Uterine smooth muscle cell (primary cell): ENCODE data around the gene ACER1. TPM values are rescaled to one million over a fixed set of nuclear protein-coding genes. Genes with fewer than 3 reads are reported as not detected.

Experiments used
- total RNA-seq: library from RNA; depleted of rRNA; stranded (reverse); fragments of >200 nt; gene quantifications from 2 replicates; pipeline ENCODE4 v1.2.3, GENCODE V29; 2014

The ACER1 gene, protein sequence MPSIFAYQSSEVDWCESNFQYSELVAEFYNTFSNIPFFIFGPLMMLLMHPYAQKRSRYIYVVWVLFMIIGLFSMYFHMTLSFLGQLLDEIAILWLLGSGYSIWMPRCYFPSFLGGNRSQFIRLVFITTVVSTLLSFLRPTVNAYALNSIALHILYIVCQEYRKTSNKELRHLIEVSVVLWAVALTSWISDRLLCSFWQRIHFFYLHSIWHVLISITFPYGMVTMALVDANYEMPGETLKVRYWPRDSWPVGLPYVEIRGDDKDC
- total RNA-seq: not detected in 2 replicates

DNA sequence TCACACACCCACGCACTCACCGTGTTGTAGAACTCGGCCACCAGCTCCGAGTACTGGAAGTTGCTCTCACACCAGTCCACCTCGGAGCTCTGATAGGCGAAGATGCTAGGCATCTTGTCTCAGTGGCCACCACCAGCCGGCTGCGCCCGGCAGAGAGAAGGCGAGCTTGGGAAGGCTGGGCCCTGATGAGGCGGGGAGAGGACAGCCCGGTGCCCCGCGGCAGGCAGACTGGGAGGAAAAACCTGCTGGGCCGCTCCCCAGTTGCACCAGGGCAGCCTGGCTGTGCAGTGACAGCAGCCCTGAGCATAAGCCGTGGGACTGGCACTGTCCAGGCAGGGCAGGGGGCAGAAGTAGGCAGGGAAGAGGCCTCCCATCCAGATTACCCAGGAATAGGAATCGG, at the start of gene ACER1:
Gene ACER1 (minus strand): TSS at position 174 of the 400 bp plus-strand sequence. CDS start 61 bp downstream, at position 113.

DNA sequence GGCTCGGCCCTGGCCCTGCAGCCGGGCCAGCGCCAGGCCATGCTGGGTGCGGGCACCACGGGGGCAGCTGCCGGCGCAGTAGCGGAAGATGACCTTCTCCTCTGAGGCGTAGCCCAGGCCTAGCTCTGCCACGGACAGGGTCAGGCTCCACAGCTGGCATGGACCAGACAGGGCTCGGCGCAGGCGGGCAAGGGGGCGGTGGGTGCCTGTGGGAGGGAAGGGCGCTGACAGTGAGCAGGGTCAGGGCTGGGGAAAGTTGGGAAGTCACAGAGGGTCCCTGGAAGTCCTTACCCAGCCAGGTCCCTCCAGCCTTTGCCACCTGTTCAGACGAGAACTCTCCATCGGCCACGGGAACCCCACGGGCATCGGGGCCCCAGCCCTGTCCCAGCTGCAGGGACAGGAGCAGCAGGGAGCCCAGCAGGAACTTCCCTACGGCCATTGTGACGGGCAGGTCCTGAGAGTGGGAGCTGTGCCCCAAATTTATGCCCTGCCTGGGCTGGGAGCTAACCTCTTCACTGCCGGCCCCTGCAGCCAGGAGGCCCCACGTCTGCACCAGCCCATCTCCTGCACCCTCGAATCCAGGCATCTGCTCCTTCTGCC, 42.1 kb upstream of the ACER1 start, which contains the start of gene PSPN:
Gene PSPN (minus strand): TSS at position 523 of the 600 bp plus-strand sequence. CDS start 84 bp downstream, at position 439.

DNA sequence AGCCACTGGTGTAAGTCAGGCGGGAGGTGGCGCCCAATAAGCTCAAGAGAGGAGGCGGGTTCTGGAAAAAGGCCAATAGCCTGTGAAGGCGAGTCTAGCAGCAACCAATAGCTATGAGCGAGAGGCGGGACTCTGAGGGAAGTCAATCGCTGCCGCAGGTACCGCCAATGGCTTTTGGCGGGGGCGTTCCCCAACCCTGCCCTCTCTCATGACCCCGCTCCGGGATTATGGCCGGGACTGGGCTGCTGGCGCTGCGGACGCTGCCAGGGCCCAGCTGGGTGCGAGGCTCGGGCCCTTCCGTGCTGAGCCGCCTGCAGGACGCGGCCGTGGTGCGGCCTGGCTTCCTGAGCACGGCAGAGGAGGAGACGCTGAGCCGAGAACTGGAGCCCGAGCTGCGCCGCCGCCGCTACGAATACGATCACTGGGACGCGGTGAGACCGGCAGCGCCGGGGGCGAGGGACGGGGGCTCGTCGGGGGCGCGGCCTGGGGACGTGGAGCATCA, 39.2 kb upstream of the ACER1 start, which contains the start of gene ALKBH7:
Gene ALKBH7 (plus strand): TSS at position 201 of the 502 bp plus-strand sequence. CDS start 27 bp downstream, at position 228.

DNA sequence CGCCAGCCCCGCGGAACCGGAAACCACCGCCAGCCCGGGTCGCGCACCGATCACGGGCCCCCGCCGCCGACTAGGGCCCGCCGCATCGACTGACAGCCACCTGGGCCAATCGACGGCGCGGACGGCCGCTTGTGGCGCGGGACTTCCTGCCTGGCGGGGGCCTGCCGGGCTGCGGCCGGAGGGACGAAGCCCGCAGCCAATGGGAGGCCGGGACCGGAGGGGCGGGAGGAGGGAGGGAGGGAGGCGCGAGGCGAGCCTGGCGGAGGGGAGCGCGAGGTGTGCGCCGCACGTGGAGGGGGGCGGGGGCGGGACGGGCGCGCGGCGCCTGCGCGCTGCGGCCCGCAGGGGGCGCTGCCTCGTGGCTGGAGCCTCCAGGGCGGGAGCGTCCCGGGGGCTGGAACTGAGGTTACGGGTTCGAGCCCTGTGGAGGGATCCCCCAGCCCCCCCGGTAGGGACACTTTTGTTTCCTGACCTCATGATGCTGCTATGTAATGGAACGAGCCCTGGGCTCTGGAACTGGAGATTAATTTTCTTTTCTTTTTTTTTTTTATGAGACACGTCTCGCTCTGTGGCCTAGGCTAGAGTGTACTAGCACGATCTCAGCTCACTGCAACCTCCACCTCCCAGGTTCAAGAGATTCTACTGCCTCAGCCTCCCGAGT, 53.4 kb downstream of the ACER1 start, which contains the start of gene MLLT1:
Gene MLLT1 (minus strand): TSS at position 45 of the 661 bp plus-strand sequence. CDS start 191 bp downstream, outside the sequence.

Other genes starting within 250 kb of the ACER1 start
- 3.9 and 8.0 TPM in 2 replicates for gene RFX2, start 223.1 kb downstream of the ACER1 start, total RNA-seq
- gene ACSBG2, start 197.9 kb downstream of the ACER1 start, total RNA-seq: not detected in 2 replicates
- gene MLLT1, start 53.6 kb downstream of the ACER1 start, total RNA-seq: 5.2 and 6.5 TPM in 2 replicates
- gene CLPP, start 27.9 kb upstream of the ACER1 start, total RNA-seq: 53.1 and 69.3 TPM in 2 replicates
- 27.4 and 27.7 TPM in 2 replicates for gene ALKBH7, start 39.2 kb upstream of the ACER1 start, total RNA-seq
- gene PSPN, start 42.3 kb upstream of the ACER1 start, total RNA-seq: 0.33 and 0.87 TPM in 2 replicates
- gene GTF2F1, start 59.6 kb upstream of the ACER1 start, total RNA-seq: 56.7 and 57.9 TPM in 2 replicates
- gene KHSRP, start 91.2 kb upstream of the ACER1 start, total RNA-seq: 94.7 and 125 TPM in 2 replicates
- gene SLC25A41, start 100.2 kb upstream of the ACER1 start, total RNA-seq: 0.11 TPM in 1 of 2 replicates, not detected in the other
- 11.7 and 29.0 TPM in 2 replicates for gene SLC25A23, start 126.2 kb upstream of the ACER1 start, total RNA-seq
- 0.12 TPM in 1 of 2 replicates, not detected in the other for gene CRB3, start 130.7 kb upstream of the ACER1 start, total RNA-seq
- gene DENND1C, start 148.2 kb upstream of the ACER1 start, total RNA-seq: not detected in 2 replicates
- gene TUBB4A, start 168.7 kb upstream of the ACER1 start, total RNA-seq: not detected in 2 replicates
- 0.11 TPM in 1 of 2 replicates, not detected in the other for gene TNFSF9, start 197.4 kb upstream of the ACER1 start, total RNA-seq